Testis (tissue), 2 donors: ENCODE results near the gene ASPHD1.

Source experiments
- CTCF ChIP-seq, 3 experiments: fragments of 450-650 bp in 2 of 3; fragments of 200-600 bp in 1 of 3; sonication (generic) in 1 of 3; IDR thresholded peaks; one replicate each; pipeline ENCODE4 v1.5.1; 2016 to 2019; ENCODE audit warnings: antibody characterized with exemption in 3 of 3, mild to moderate bottlenecking in 2 of 3, moderate library complexity in 1 of 3
- POLR2A ChIP-seq: fragments of 450-650 bp; IDR thresholded peaks from one replicate; pipeline ENCODE4 v1.6.1; 2017; ENCODE audit warnings: antibody characterized with exemption, mild to moderate bottlenecking, moderate library complexity

GRCh38 chr16:29892458-29892813, 7.9 kb upstream of the ASPHD1 start:
- no peak for TF ChIP-seq CTCF (IDR thresholded peaks at IDR 0.05)
- no peak for TF ChIP-seq POLR2A
